ENCODE measurements around the gene NPC1. TPM values are rescaled to one million over a fixed set of nuclear protein-coding genes. Genes with fewer than 3 reads are reported as not detected.
A peak's percentile ranks its signal among the peaks of the same experiment; 100 is the strongest.

NPC1 gene
- total RNA-seq, 1 donor from 2014 or later: 36.5 TPM

- ATAC-seq (ENCODE audit: low read depth): no peak
- Mint-ChIP-seq H3K27me3 (no peaks in the 10 kb centered on the region), H3K9me3 (no peaks in the 10 kb centered on the region), H3K4me1 (peaks cover 35% of the 10 kb centered on the region), H3K27ac (peak overlapping the region; percentile 15), H3K4me3 (peak overlapping the region; percentile 33), H3K36me3 (ENCODE audit: low read depth) (peaks cover 91% of the 10 kb centered on the region)
- CTCF ChIA-PET: no interaction called here
- intact Hi-C loops (cut with micrococcal nuclease): no loop called here
- POLR2A ChIA-PET: interaction anchor here (0.8 to 1.5 kb wide), 2 partner anchors 15 to 49 kb away, joined by 3 to 4 read pairs; no protein-coding TSS in a partner anchor
- no peak for DNase-seq
- TF ChIP-seq, protein P1, sequence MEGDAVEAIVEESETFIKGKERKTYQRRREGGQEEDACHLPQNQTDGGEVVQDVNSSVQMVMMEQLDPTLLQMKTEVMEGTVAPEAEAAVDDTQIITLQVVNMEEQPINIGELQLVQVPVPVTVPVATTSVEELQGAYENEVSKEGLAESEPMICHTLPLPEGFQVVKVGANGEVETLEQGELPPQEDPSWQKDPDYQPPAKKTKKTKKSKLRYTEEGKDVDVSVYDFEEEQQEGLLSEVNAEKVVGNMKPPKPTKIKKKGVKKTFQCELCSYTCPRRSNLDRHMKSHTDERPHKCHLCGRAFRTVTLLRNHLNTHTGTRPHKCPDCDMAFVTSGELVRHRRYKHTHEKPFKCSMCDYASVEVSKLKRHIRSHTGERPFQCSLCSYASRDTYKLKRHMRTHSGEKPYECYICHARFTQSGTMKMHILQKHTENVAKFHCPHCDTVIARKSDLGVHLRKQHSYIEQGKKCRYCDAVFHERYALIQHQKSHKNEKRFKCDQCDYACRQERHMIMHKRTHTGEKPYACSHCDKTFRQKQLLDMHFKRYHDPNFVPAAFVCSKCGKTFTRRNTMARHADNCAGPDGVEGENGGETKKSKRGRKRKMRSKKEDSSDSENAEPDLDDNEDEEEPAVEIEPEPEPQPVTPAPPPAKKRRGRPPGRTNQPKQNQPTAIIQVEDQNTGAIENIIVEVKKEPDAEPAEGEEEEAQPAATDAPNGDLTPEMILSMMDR (IDR thresholded peaks at IDR 0.05): no peak
Measured at GRCh38 chr18:23539296-23539695, 47.0 kb downstream of the NPC1 start.

- peaks cover 35% of the 10 kb centered on the region for H3K4me1 Mint-ChIP-seq
- TF ChIP-seq, protein P1 (IDR thresholded peaks at IDR 0.05): no peak
- intact Hi-C loops (cut with micrococcal nuclease): no loop called here
- no peaks in the 10 kb centered on the region for H3K27me3 Mint-ChIP-seq
- no peaks in the 10 kb centered on the region for H3K9me3 Mint-ChIP-seq
- no peak for DNase-seq
- no peak overlapping the region for H3K4me3 Mint-ChIP-seq
- no peak for ATAC-seq (ENCODE audit: low read depth)
- ChIA-PET CTCF (no interaction called here), POLR2A (interaction anchor here (1.5 kb wide), 1 partner anchor 49 kb away, joined by 4 read pairs; no protein-coding TSS in a partner anchor)
- no peak overlapping the region for H3K27ac Mint-ChIP-seq
- H3K36me3 Mint-ChIP-seq (ENCODE audit: low read depth): peaks cover 91% of the 10 kb centered on the region
Measured at GRCh38 chr18:23538870-23539269, 47.4 kb downstream of the NPC1 start.

DNA sequence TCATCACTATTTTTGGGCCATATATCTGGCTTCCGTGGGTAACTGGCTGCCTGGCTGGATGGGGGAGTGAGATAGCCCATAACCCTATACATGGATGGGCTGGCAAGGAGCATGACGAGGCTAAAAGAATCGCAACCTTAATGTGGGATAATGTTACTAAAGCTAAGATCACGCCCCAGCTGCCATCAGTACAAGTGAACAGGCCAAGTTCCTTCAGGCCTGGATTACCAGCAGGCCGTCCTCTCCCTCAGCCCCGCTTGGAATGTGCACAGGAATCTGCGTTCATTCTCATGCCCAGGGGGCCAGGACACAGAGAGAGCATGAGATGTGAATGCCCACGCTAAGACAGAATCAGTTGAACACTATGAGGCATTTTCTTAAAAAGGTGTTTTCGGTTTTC lies 48.3 kb downstream of the NPC1 start:
- no peak overlapping the region for H3K4me3 Mint-ChIP-seq
- H3K4me1 Mint-ChIP-seq: peaks cover 35% of the 10 kb centered on the region
- intact Hi-C loops (cut with micrococcal nuclease): no loop called here
- no peak overlapping the region for H3K27ac Mint-ChIP-seq
- no peaks in the 10 kb centered on the region for H3K9me3 Mint-ChIP-seq
- TF ChIP-seq, protein P1 (IDR thresholded peaks at IDR 0.05): no peak
- ATAC-seq (ENCODE audit: low read depth) (no peak), DNase-seq (no peak)
- no peaks in the 10 kb centered on the region for H3K27me3 Mint-ChIP-seq
- ChIA-PET CTCF (no interaction called here), POLR2A (interaction anchor here (0.6 to 1.5 kb wide), 2 partner anchors 8 to 50 kb away, joined by 3 to 4 read pairs; no protein-coding TSS in a partner anchor)
- peaks cover 92% of the 10 kb centered on the region for H3K36me3 Mint-ChIP-seq (ENCODE audit: low read depth)

GRCh38 chr18:23537274-23537673 lies 49.0 kb downstream of the NPC1 start:
- intact Hi-C loops (cut with micrococcal nuclease): no loop called here
- Mint-ChIP-seq H3K27ac (no peak overlapping the region), H3K4me1 (peaks cover 33% of the 10 kb centered on the region), H3K36me3 (ENCODE audit: low read depth) (peaks cover 92% of the 10 kb centered on the region), H3K27me3 (no peaks in the 10 kb centered on the region), H3K4me3 (no peak overlapping the region), H3K9me3 (no peaks in the 10 kb centered on the region)
- DNase-seq: no peak
- ChIA-PET POLR2A (no interaction called here), CTCF (no interaction called here)
- no peak for ATAC-seq (ENCODE audit: low read depth)
- TF ChIP-seq, protein P1 (IDR thresholded peaks at IDR 0.05): no peak

DNA sequence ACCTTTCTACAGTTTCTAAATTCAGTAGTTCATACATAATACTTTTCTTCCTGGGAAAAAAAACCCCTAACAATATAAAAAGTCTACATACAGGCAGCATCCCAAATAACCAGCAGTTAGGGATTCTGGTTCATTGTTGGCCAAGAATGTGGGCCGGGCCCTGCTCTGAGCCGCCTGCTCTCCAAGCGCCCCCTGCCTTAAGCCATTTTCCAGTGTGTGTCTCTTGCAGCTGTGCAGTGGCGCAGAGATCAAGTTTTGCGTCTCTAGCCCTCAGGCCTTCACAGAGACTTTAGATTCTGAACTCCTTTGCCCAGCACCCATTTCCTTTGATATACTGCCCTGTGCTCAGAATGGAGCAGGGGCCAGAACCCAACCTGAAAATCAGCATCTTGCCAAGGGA lies 50.1 kb downstream of the NPC1 start:
- Mint-ChIP-seq H3K27ac (no peak overlapping the region), H3K27me3 (no peaks in the 10 kb centered on the region), H3K4me1 (peaks cover 25% of the 10 kb centered on the region), H3K4me3 (no peak overlapping the region), H3K36me3 (ENCODE audit: low read depth) (peaks cover 99% of the 10 kb centered on the region), H3K9me3 (no peaks in the 10 kb centered on the region)
- DNase-seq (no peak), ATAC-seq (ENCODE audit: low read depth) (no peak)
- ChIA-PET POLR2A (no interaction called here), CTCF (no interaction called here)
- intact Hi-C loops (cut with micrococcal nuclease): no loop called here
- TF ChIP-seq, protein P1 (IDR thresholded peaks at IDR 0.05): no peak

All from activated B cell treated with CpG ODN at 0.5 μM for 24 hours (primary cell).